ENCODE results near the gene FAT1.

The FAT1 gene

DNA sequence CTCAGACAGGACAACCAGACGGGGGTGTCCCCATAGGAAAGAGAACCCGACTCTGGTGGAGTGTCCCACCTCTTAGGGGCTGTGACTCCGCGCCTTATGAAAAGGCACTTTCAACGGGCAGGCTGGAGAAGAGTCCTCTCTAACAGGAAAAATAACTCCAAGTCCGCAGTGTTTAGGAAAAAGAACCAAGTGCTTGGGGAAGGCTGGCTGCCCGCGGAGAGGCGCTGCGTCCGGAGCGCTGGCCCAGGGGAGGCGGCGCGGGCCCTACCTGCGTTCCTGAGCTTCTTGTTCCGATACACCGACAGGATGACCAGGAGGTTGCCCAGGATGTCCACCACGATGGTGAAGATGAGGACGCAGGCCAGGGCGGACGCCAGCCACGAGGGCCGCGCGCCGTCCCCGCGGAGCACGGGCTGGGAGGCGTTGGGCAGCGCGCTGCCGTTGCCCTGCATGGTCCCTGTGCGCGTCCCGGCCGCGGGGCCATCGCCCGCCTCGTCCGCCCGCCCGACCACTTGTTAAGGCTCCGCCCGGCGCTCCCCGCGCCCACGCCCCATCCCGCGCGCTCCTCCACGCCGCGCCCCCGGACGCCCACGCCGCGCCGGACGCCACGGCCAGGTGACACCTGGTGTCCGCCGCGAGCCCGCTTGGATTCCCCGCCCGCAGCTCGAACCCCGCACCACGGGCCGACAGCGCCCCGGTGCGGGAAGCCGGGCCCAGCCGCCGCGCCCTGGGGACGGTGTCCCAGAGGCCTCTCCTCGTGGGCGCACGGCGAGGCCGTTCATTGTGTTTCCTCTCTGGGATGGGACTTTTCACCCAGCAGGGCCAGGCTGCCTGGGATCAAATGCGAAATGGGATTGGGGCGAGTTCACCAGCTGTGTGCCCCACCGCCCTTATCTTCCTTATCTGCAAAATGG lies 168.5 kb downstream of the FAT1 start, which contains the start of gene MTNR1A:
MTNR1A (minus strand) TSS at position 654 of the 914 bp plus-strand sequence; CDS start at position 452, 202 bp downstream.
- no peak for DNase-seq

DNA sequence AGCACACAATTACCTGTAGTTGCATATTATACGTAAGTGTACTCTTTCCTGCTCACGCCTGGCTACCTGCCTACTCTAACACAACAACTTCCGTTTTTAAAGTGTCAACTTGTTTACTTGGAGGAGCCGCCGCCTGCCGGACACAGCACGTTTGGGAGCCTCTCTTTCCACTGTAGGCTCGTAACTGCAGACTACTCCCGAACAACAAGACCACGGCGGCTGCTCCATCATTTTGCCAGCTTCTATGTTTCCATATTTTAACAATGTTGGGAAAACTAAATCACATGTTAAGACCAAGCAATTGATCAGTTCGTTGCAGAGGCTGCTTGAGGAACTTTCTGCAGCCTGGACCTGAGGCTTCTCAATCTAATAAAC lies 169.1 kb downstream of the FAT1 start:
- no peak for DNase-seq

GRCh38 chr4:186553717-186554116 lies 169.9 kb downstream of the FAT1 start:
- DNase-seq: no peak

DNA sequence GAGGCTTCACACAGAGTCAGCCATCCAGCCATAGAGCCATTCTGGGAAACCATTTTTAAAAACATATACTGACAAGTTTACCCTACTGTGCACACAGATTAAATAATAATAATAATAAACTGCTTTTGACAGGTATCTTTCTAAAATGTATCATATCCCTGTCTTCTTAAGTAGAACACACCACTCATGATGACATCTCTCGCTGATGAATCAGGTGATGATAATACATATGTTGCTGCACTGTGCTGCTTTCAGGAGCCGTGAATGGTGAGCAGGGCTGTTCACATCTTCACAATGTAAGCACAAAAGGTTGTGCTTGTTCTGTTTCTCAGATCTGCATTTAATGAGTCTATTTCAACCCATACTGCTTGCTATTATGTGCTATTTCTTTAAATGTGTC lies 171.8 kb downstream of the FAT1 start:
- no peak for DNase-seq

GRCh38 chr4:186545436-186545835 lies 178.2 kb downstream of the FAT1 start:
- DNase-seq: no peak

- DNase-seq: no peak
Measured at GRCh38 chr4:186543206-186543605, 180.4 kb downstream of the FAT1 start.

DNA sequence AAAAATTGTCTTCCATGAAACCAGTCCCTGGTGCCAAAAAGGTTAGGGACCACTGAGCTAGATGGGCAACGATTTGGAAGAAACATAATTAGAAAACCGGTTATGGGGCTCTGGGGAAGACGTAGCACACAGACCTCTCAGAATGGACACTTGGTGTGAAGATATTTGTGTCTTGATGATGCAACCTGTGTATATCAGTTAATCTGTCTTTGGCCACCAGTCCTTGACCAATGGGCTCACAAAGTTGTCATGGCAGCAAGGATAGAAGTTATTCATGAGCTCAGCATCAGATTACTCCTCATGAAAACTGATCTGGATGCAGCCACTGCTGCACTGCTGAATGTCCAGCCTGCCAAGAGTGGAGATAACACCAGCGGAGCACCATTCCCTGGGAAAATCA lies 181.9 kb downstream of the FAT1 start:
- DNase-seq: no peak

- no peak for DNase-seq
Measured at GRCh38 chr4:186537843-186538521, 185.7 kb downstream of the FAT1 start.
